ENCODE data around the gene GJC2.
A peak's percentile ranks its signal among the peaks of the same experiment; 100 is the strongest.

The GJC2 gene

GRCh38 chr1:228155596-228156514 is 6.1 kb downstream of the GJC2 start:
- TF ChIP-seq EZH2 (IDR thresholded peaks at IDR 0.05; ENCODE audit: borderline replicate concordance, low read depth, low read length, severe bottlenecking): no peak
- TF ChIP-seq CTCF (IDR thresholded peaks at IDR 0.05; ENCODE audit: borderline replicate concordance, extremely low read depth, low read length, poor library complexity, severe bottlenecking): no peak
- Histone ChIP-seq H3K9ac (ENCODE audit: low read depth, low read length) (no peak overlapping the region), H3K79me2 (ENCODE audit: insufficient read depth, low read length) (no peaks in the 10 kb centered on the region), H3K36me3 (ENCODE audit: insufficient read depth, low read length) (no peaks in the 10 kb centered on the region), H3K4me3 (ENCODE audit: low read depth in 1 of 2, low read length in 2 of 2) (no peak overlapping the region), H3K4me1 (ENCODE audit: insufficient read depth, low read length) (no peaks in the 10 kb centered on the region), H2AFZ (ENCODE audit: low read depth, low read length) (no peak overlapping the region), H3K9me3 (ENCODE audit: insufficient read depth, low read length, severe bottlenecking) (no peaks in the 10 kb centered on the region), H4K20me1 (ENCODE audit: insufficient read depth, low read length) (peaks cover 27% of the 10 kb centered on the region), H3K4me2 (ENCODE audit: insufficient read depth, low read length) (no peak overlapping the region), H3K27me3 (ENCODE audit: insufficient read depth, low read length, poor library complexity) (no peaks in the 10 kb centered on the region), H3K27ac (ENCODE audit: low read length) (no peak overlapping the region)
- ATAC-seq (ENCODE audit: insufficient read depth, low read depth): no peak
- no peak for DNase-seq

- Histone ChIP-seq H3K4me2 (ENCODE audit: insufficient read depth, low read length) (no peak overlapping the region), H3K9ac (ENCODE audit: low read depth, low read length) (no peak overlapping the region), H3K36me3 (ENCODE audit: insufficient read depth, low read length) (no peaks in the 10 kb centered on the region), H3K4me1 (ENCODE audit: insufficient read depth, low read length) (no peaks in the 10 kb centered on the region), H3K9me3 (ENCODE audit: insufficient read depth, low read length, severe bottlenecking) (no peaks in the 10 kb centered on the region), H3K79me2 (ENCODE audit: insufficient read depth, low read length) (no peaks in the 10 kb centered on the region), H3K27ac (ENCODE audit: low read length) (no peak overlapping the region), H4K20me1 (ENCODE audit: insufficient read depth, low read length) (peaks cover 20% of the 10 kb centered on the region), H2AFZ (ENCODE audit: low read depth, low read length) (no peak overlapping the region), H3K27me3 (ENCODE audit: insufficient read depth, low read length, poor library complexity) (no peaks in the 10 kb centered on the region), H3K4me3 (ENCODE audit: low read depth in 1 of 2, low read length in 2 of 2) (no peak overlapping the region)
- peak; percentile 26; the same call in 1 of the 3 replicates for ATAC-seq (ENCODE audit: insufficient read depth, low read depth)
- TF ChIP-seq EZH2 (IDR thresholded peaks at IDR 0.05; ENCODE audit: borderline replicate concordance, low read depth, low read length, severe bottlenecking) (no peak), CTCF (IDR thresholded peaks at IDR 0.05; ENCODE audit: borderline replicate concordance, extremely low read depth, low read length, poor library complexity, severe bottlenecking) (no peak)
- DNase-seq: no peak
These were observed 6.8 kb downstream of the GJC2 start for GRCh38 chr1:228156515-228156881.

DNA sequence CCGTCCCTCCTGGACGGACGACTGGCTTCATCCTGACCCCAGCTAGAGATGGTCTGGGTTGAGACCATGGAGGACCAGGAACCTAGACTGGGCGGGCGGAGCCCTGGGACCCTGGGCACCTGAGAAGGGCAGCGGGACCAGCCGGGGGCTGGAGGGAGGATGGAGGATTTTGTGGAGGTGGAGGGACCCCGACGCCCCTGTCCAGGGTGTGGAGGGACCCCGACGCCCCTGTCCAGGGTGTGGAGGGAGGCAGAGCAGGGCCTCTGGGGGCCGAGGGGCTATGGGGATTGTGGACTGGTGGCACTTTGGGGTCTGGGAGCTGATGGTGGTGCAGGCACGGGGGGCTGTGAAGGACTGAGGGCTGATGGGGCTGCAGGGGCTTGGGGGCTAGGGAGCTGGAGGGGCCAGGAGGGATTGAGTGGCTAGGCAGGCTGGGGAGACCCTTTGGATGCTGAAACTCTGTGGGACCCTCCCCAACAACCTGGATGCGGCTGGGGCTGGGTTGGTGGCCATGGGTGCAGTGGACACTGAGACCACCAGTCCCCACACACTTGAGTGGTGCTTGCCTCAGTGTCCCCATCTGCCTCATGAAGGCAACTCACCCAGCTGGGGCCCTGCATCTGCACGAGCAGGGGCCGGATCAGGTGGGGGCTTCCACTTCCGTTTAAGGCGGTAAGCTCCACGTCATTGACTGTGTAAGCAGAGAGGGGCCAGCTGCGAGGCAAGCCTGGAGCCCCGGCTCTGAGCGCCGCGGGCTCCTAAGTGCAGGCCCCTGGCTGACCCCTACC is 7.4 kb downstream of the GJC2 start:
- no peaks in the 10 kb centered on the region for H3K36me3 ChIP-seq (ENCODE audit: insufficient read depth, low read length)
- no peaks in the 10 kb centered on the region for H3K9me3 ChIP-seq (ENCODE audit: insufficient read depth, low read length, severe bottlenecking)
- H3K4me2 ChIP-seq (ENCODE audit: insufficient read depth, low read length): no peak overlapping the region
- H3K79me2 ChIP-seq (ENCODE audit: insufficient read depth, low read length): no peaks in the 10 kb centered on the region
- no peaks in the 10 kb centered on the region; the same call in 1 of the 2 replicates for H3K4me1 ChIP-seq (ENCODE audit: insufficient read depth, low read length)
- H3K27ac ChIP-seq (ENCODE audit: low read length): no peak overlapping the region
- H3K27me3 ChIP-seq (ENCODE audit: insufficient read depth, low read length, poor library complexity): no peaks in the 10 kb centered on the region
- H2AFZ ChIP-seq (ENCODE audit: low read depth, low read length): no peak overlapping the region
- ATAC-seq (ENCODE audit: insufficient read depth, low read depth) (no peak), DNase-seq (no peak)
- H3K4me3 ChIP-seq (ENCODE audit: low read depth in 1 of 2, low read length in 2 of 2): no peak overlapping the region
- H4K20me1 ChIP-seq (ENCODE audit: insufficient read depth, low read length): peaks cover 17% of the 10 kb centered on the region
- H3K9ac ChIP-seq (ENCODE audit: low read depth, low read length): no peak overlapping the region
- no peak for TF ChIP-seq EZH2 (IDR thresholded peaks at IDR 0.05; ENCODE audit: borderline replicate concordance, low read depth, low read length, severe bottlenecking)
- no peak for TF ChIP-seq CTCF (IDR thresholded peaks at IDR 0.05; ENCODE audit: borderline replicate concordance, extremely low read depth, low read length, poor library complexity, severe bottlenecking)

Data from DND-41 (cell line).